Body of pancreas (tissue), 4 donors: ENCODE measurements around the gene PLPP1.

ENCODE experiments used
- POLR2A ChIP-seq, 3 donors: fragments of 450-650 bp; IDR thresholded peaks; one replicate each; pipeline ENCODE4 v1.6.1; 2016; ENCODE audit warnings: antibody characterized with exemption in 3 of 3, mild to moderate bottlenecking in 2 of 3
- TF ChIP-seq, protein P1 (sequence below), 7 experiments: fragments of 450-650 bp in 4 of 7; fragments of 200-600 bp in 3 of 7; sonication (generic) in 3 of 7; IDR thresholded peaks; one replicate each; pipeline ENCODE4 v1.5.1; 2016 to 2019; ENCODE audit warnings: antibody characterized with exemption in 7 of 7

DNA sequence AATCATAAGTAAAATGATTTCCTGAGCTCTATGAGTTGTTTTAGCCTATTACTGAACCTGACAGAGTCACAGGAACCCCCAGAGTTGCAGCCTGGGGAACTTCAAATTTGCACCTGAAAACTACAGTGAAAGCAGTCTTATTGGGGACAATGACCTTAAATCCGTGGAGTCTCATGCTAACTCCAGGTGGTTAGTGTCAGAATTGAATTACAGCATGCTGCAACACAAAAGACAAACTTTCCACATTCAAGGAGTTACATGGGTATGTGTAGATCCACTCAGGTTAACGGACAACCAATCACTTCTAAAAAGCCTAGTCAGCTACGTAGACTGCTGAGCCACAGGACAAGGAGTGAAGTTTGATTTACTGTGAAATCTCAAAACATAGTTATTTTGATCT, 49.7 kb downstream of the PLPP1 start:
- TF ChIP-seq, protein P1, sequence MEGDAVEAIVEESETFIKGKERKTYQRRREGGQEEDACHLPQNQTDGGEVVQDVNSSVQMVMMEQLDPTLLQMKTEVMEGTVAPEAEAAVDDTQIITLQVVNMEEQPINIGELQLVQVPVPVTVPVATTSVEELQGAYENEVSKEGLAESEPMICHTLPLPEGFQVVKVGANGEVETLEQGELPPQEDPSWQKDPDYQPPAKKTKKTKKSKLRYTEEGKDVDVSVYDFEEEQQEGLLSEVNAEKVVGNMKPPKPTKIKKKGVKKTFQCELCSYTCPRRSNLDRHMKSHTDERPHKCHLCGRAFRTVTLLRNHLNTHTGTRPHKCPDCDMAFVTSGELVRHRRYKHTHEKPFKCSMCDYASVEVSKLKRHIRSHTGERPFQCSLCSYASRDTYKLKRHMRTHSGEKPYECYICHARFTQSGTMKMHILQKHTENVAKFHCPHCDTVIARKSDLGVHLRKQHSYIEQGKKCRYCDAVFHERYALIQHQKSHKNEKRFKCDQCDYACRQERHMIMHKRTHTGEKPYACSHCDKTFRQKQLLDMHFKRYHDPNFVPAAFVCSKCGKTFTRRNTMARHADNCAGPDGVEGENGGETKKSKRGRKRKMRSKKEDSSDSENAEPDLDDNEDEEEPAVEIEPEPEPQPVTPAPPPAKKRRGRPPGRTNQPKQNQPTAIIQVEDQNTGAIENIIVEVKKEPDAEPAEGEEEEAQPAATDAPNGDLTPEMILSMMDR (IDR thresholded peaks at IDR 0.05) = no peak
- TF ChIP-seq POLR2A (IDR thresholded peaks at IDR 0.05) = no peak
